ENCODE results near the gene NDUFAF2. TPM values are rescaled to one million over a fixed set of nuclear protein-coding genes. Genes with fewer than 3 reads are reported as not detected.

Gene NDUFAF2
- total RNA-seq, 4 donors from 2014 or later: 24.0 to 40.1 (median 25.8) TPM

DNA sequence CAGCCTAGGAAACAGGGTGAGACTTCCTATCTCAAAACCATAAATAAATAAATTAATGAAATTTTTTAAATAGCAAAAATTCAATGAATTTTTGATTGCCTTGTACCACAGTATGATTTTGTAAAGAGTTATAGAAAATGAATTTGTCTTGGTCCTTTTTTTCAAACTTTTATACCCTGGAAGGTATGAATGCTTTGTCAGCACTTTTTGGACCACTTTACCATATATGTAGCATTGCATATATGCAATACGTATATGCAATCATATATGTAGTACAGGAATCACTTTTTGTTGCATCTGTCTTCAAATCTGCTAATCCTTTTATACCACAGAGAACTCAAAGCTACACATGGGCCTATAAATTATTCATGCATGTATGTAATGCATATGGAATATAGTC lies 226.5 kb downstream of the NDUFAF2 start:
- TF ChIP-seq, protein P1, sequence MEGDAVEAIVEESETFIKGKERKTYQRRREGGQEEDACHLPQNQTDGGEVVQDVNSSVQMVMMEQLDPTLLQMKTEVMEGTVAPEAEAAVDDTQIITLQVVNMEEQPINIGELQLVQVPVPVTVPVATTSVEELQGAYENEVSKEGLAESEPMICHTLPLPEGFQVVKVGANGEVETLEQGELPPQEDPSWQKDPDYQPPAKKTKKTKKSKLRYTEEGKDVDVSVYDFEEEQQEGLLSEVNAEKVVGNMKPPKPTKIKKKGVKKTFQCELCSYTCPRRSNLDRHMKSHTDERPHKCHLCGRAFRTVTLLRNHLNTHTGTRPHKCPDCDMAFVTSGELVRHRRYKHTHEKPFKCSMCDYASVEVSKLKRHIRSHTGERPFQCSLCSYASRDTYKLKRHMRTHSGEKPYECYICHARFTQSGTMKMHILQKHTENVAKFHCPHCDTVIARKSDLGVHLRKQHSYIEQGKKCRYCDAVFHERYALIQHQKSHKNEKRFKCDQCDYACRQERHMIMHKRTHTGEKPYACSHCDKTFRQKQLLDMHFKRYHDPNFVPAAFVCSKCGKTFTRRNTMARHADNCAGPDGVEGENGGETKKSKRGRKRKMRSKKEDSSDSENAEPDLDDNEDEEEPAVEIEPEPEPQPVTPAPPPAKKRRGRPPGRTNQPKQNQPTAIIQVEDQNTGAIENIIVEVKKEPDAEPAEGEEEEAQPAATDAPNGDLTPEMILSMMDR (IDR thresholded peaks at IDR 0.05; ENCODE audit: low read depth): no peak

DNA sequence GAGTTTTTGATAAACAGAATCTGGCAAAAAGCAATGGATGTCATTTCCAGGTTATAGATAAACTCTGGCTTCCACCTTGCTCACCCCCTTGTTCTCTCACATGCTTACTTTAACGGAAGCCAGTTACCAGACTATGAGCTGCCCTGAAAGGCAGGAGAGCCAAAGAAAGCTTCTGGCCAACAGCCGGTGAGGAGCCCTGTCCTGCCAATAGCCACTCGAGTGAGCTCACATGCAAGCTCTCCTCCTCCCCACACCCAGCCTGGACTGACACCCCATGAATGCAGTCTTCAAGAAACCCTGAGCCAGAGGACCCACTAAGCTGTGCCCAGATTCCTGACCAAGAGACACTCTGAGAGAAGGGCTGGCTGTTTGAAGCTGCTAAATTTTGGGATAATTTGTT lies 231.6 kb downstream of the NDUFAF2 start:
- TF ChIP-seq, protein P1 (IDR thresholded peaks at IDR 0.05; ENCODE audit: low read depth): no peak

DNA sequence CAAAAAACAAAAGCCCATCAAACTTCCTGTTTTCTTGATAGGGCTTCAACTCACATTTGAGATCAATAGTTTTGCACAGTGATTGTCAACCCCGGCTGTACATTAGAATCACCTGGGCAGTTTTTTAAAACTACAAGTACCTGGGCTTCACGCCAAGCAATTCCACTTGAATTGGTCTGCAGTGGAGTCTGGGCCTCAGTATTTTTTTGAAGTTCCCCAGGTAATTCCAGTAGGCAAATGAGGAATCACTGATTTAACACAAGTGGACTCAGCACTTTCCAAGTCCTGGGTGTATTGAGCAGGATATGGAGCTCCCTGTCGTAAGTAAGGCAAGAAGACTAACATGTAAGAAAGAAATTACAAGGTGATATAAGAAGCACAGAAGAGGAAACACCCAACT lies 232.1 kb downstream of the NDUFAF2 start:
- TF ChIP-seq, protein P1 (IDR thresholded peaks at IDR 0.05; ENCODE audit: low read depth): no peak

DNA sequence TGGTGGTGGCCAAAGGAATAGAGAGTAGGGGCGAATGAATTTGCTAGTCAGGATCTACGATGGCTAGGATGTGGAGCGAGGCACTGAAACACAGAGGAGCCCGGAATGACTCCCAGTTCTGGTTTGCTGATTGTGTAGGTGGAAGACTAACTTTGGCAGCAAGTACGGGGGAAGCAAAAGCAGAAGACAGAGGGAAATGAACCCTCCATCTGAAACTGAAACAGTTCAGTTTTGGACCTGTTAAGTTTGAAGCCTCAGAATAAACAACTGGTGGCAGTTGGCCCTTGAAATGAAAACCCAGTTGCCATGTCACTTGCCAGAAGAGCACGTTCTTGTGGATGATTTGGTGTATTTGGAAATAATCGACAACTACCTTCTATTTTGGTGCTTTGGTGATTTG lies 232.7 kb downstream of the NDUFAF2 start:
- TF ChIP-seq, protein P1 (IDR thresholded peaks at IDR 0.05; ENCODE audit: low read depth): no peak

DNA sequence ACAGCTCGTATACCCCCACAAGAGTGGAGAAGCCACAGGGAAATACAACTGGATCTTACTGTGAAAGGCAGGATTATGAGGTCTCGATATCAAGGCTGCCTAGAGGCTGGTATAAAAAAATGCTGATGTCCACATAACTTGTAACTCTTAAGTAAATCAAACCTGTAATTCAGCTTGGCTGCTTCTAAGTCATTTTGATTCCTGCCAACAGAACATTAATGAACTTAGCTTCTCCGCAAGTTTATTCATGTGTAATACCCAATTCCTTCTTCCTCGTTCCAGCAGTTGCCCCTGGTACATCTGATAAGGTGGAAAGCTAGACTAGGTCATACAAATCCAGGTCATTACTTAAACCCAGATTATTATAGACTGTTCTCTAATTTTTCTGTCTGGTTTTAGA lies 233.7 kb downstream of the NDUFAF2 start:
- TF ChIP-seq, protein P1 (IDR thresholded peaks at IDR 0.05; ENCODE audit: low read depth): no peak

DNA sequence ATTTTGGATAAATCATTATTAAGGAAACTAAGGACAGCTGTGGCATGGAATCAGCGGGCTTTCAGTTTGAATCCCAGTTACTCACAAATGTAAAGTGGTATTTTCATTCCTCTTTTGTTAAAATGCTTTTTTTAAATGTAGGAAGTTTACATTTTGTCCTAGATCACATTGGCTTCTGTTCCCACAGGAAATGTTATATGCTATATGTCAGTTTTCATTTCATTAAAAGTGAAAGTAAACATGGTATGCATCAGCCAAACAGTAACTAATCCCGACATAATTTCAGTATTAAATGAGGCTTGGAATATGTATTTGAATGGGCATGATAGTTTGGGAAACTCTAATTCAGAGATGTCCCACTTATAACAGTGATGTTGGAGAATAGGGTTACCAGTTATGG lies 235.9 kb downstream of the NDUFAF2 start:
- TF ChIP-seq, protein P1 (IDR thresholded peaks at IDR 0.05; ENCODE audit: low read depth): no peak

DNA sequence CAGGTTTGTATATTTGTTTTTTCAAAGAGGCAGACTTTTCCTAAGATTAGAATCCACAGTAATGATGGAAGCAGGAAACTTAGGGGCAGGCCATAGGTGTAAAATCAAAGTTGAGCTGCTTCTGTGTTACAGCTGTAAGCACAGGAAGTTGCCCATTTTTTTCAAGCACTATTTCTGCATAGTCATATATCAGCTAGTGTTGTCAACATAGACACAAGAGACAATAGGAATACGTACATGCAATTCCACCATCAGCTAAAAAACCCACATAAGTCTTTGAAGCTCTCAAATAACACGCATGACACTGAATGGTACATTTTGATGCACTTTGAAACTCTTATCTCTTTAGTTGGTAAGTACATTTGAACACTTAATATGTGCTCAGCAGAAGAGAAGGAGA lies 237.4 kb downstream of the NDUFAF2 start:
- TF ChIP-seq, protein P1 (IDR thresholded peaks at IDR 0.05; ENCODE audit: low read depth): no peak
